Keratinocyte (primary cell): Measurements from ENCODE around the gene ANKS1B.

Experiments
- EZH2 ChIP-seq: IDR thresholded peaks from one replicate; pipeline ENCODE4 v1.6.1; 2012; ENCODE audit warnings: inconsistent platforms, mild to moderate bottlenecking, low read length, moderate library complexity
- TF ChIP-seq, protein P1 (sequence below), 3 experiments: IDR thresholded peaks in 1 of 3; conservative IDR thresholded peaks in 1 of 3; optimal IDR thresholded peaks in 1 of 3; 2 replicates in 2 of 3; 3 replicates in 1 of 3; pipeline versions ENCODE3 to v1.5.1; 2011; ENCODE audit warnings: low read length in 3 of 3, mild to moderate bottlenecking in 3 of 3, moderate library complexity in 2 of 3, control low read depth in 1 of 3, inconsistent platforms in 1 of 3; ENCODE audit not compliant: insufficient read depth in 2 of 3; ENCODE audit errors: extremely low read depth in 1 of 3

DNA sequence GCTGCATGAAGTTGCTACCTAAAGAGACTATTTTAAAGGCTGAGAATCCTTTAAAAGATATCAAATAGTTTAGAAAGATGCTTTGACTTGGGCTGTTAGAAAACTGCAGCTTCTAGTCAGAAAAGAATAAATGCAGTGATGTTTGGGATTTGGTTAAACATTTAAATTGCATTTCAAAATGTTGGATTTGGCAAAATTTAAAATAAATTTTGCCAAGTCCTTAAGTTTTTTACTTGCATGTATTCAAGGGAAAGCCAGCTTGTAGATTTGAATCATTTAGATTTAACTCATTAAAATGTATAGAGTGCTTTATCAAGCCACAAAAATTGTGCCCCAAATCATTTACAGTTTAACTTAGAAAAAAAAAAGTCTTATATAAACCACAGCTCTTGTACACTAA is 109.7 kb downstream of the ANKS1B start:
- no peak for TF ChIP-seq EZH2
- TF ChIP-seq, protein P1, sequence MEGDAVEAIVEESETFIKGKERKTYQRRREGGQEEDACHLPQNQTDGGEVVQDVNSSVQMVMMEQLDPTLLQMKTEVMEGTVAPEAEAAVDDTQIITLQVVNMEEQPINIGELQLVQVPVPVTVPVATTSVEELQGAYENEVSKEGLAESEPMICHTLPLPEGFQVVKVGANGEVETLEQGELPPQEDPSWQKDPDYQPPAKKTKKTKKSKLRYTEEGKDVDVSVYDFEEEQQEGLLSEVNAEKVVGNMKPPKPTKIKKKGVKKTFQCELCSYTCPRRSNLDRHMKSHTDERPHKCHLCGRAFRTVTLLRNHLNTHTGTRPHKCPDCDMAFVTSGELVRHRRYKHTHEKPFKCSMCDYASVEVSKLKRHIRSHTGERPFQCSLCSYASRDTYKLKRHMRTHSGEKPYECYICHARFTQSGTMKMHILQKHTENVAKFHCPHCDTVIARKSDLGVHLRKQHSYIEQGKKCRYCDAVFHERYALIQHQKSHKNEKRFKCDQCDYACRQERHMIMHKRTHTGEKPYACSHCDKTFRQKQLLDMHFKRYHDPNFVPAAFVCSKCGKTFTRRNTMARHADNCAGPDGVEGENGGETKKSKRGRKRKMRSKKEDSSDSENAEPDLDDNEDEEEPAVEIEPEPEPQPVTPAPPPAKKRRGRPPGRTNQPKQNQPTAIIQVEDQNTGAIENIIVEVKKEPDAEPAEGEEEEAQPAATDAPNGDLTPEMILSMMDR (optimal IDR thresholded peaks at IDR 0.05 in 1 of 3, IDR thresholded peaks at IDR 0.05 in 1 of 3, conservative IDR thresholded peaks at IDR 0.05 in 1 of 3; ENCODE audit: extremely low read depth in 1 of 3, insufficient read depth in 2 of 3, low read length in 3 of 3) = no peak
